NCI-H446 (cell line): Measurements from ENCODE around the gene TERB1.

Experiments used
- DNase-seq, 2 experiments: peaks; one replicate each; lab custom pipeline; 2025; lab: John Stamatoyannopoulos, UW

Gene TERB1, protein sequence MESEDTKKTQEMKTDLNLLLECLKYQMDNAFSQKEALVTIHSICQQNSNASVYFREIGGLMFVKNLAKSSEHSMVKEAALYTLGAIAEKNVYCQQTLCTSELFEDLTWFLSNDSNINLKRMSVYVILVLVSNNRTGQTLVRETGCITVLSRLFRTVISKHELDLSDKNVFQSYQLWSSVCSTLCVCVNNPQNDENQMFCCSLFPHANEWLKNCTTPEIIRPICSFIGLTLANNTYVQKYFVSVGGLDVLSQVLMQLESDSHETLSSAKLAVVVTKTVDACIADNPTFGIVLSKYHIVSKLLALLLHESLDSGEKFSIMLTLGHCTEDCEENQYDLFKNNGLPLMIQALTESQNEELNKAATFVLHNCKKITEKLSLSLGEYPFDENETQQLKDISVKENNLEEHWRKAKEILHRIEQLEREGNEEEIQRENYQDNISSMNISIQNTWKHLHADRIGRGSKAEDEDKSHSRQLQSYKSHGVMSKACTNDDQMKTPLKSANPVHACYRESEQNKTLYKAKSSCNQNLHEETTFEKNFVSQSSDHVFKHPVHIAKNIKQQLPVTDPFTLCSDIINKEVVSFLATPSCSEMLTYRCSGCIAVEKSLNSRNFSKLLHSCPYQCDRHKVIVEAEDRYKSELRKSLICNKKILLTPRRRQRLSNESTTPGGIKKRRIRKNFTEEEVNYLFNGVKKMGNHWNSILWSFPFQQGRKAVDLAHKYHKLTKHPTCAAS

DNA sequence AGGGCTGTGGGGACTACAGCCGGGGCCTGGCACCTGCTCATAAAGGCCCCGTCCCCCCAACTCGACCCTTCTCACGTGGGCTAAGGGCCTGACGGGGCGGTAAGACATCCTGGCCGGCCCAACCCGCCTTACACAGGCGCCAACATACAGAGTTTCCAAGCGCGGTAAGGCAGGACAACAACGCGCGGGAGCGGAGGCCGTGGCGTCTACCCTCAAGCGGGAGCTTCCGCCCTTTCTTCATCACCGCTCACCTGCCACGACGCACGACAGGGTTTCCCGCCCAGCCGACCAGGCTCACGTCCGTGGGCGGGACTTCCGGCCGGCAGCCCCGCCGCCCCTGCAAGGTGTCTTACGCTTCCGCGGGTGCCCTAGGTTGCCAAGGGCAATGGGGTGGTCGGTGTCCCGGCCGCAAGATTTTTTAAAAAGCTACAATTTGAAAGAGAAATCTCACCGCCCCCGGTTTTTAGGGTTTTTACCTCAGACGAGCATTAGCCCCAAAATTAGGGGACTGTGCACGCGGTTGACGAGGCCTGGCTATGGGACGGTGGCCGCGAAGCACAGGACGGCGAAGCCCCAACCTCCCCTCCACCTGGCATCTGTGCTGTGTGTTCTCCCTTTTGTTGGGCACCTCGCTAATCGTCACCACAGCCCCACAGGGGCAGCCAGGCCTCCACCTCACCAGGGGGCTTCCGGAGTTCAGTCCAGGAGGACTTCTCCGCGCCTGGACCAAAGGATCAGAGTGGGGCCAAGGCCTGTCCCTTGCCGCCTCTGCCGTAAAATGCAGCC, at the start of gene TERB1:
TSS of gene TERB1 (minus strand) at position 265 of the 786 bp plus-strand sequence. CDS start 4,786 bp downstream, outside the sequence.
- no peak for DNase-seq

DNA sequence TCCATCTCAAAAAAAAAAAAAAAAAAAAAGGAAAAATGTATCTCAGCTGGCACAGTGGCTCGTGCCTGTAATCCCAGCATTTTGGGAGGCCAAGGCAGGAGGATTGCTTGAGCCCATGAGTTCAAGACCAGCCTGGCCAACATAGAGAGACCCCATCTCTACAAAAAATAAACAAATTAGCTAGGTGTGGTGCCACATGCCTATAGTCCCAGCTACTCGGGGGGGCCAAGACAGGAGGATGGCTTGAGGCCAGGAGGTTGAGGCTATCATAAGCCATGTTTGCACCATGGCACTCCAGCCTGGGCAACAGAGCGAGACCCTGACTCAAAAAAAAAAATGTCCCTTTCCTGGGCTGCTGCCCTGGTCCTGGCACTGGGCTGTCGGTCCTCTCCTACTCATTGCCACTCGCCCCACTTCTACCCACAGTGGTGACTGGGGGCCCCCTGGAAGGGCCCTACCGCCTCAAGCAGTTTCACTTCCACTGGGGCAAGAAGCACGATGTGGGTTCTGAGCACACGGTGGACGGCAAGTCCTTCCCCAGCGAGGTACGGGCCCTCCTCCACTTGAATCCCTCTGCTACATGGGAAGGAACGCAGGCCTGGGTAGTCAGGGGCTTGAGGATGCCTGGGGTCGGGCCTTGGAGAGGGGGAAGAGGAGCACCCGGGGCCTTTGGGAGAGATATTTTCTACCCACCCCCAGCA, 48.9 kb upstream of the TERB1 start:
- DNase-seq = no peak

DNA sequence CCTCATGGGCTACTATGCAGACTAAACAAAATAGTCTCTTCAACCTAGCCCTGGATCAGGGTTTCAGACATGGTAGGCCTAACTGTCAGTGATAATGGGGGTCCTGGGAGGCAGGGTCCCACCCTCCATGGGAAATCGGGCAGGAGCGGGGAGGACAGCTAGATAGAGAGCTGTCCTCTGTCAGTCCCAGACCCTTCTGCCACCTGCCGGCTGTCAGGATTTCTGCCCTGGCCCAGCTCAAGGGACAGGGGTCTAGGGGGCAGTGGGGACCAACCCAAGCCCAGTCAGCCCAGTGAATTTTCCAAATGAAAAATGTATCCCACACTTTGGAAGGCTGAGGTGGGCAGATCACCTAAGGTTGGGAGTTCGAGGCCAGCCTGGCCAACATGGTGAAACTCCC, 48.2 kb upstream of the TERB1 start:
- no peak for DNase-seq

DNA sequence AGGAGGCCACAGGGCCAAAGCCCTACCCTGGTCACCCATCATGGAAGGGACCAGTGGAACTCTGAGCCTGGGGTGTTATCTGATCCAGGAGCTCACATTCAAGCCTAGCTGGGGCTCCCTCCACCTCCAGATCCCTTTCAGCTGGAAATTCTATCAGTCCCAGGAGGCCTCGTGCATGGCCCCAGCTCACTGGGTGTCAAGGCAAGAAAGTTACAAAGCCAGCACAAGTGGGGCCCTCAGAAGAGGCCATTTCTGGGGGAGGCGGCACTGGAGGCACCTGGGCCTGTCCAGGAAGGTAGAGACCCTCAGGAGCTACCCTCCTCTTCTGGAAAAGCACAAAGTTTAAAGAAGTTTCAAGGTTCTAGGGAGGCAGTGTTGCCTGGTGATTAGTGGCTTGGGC, 47.6 kb upstream of the TERB1 start:
- DNase-seq = no peak

DNA sequence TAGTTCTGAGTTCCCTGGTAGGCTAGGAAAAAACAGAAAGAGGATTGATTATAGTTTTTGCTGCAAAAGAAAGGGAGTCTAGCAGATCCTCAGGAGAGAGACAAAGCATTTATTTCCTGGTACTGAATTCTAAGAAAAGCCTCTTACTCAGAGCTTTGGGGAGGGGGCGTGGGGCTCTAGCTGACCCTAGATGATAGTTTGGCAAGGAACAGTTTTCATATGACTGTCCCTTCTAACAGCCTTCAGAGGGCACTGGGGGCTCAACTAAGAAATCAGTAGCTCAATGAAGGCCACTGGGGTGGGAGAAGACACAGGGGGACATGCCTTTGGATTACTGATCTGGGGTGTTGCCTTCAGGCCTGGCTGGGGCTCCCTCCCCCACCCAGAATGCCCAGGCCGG, 46.8 kb upstream of the TERB1 start:
- no peak for DNase-seq

DNA sequence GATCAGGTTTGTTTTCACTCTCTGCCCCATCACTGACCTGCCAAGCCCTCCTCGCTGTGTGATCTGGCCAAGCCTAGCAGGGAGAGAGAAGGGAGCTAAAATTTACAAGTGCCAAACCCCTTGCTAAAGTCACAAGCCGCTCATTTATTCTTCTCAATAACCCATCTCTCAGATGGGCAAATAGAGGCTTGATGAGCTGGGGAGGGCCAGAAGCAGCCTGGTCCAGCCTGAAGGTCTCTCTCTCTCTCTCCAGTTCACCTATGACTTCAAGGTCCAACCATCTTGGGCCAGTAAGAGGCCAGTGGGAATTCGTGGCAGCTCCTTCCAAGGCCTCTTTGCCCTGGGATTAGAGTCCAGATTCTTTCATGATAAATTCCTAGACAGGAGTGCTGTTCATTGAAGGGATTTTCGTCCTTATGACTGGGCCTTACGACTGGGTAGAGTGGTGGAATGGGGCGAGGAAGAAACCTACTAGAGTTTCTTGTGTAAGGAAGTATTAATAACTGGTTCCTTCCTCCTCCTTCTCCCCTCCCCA, 46.2 kb upstream of the TERB1 start:
- no peak for DNase-seq

DNA sequence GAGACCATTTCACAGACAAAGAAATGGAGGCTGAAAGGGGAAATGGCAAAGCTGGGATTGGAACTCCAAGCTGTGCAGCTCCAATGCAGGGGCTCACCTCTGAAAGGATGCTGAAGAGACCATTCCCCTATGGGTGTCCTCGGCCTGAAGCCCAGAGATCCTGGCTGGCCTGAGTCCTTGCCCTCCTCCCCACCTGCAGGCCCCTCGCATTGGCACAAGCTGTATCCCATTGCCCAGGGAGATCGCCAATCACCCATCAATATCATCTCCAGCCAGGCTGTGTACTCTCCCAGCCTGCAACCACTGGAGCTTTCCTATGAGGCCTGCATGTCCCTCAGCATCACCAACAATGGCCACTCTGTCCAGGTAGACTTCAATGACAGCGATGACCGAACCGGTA, 45.4 kb upstream of the TERB1 start:
- DNase-seq = no peak

DNA sequence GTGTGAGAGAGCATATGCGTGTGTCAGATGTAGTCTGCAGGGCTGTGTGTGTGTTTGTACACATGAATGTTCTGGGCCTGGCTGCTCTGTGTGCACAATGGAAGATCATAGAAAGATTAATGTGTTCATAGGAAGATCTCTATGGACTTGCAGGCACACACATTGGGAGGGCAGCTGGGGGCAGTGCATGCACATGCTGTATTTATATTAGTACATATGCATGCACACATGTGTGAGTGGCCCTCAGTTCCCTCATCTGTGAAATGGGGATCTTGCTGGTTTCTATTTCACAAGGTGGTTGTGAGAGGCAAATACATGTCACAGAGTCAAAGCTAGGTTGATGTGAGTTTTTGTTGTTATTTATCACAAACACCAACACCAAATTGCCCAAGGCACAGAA, 44.9 kb upstream of the TERB1 start:
- DNase-seq = no peak

DNA sequence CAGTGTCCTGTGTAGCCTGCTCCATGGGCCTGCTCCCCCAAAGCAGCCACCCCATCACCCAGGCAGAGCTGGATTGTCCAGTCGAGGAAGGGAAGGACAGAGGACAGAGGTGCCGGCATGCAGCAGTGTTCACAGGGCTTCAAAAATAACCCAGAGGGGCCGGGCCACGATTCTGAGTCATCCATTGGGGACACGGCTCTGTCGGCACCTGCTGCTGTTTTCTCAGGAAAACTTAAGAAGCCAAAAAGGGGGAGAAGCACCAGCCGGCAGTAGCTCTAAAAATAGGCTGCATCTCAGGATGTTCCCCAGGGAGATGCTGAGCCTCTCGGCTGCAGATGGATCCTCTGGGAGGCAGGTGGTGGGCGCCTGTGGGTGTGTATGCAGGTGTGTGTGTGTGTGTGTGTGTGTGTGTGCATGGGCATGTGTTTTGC, 44.4 kb upstream of the TERB1 start:
- DNase-seq = peak in 1 of 2 experiments; percentile 26

DNA sequence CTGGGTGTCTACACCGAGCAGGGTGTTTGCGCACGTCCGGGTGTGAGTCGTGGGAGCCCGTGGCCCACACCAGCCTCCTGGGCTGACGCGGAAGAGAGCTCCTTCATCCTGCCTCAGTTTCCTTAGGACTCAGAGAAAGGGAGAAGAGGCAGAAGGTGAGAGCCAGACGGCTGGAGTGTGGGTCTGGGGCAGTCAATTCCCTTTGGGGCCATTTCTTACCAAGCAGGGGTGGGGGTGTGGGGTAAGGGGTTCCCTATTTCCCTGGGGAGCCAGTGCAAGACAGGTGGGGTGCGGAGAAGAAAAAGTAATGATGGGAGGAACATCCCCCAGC, 43.7 kb upstream of the TERB1 start:
- no peak for DNase-seq

DNA sequence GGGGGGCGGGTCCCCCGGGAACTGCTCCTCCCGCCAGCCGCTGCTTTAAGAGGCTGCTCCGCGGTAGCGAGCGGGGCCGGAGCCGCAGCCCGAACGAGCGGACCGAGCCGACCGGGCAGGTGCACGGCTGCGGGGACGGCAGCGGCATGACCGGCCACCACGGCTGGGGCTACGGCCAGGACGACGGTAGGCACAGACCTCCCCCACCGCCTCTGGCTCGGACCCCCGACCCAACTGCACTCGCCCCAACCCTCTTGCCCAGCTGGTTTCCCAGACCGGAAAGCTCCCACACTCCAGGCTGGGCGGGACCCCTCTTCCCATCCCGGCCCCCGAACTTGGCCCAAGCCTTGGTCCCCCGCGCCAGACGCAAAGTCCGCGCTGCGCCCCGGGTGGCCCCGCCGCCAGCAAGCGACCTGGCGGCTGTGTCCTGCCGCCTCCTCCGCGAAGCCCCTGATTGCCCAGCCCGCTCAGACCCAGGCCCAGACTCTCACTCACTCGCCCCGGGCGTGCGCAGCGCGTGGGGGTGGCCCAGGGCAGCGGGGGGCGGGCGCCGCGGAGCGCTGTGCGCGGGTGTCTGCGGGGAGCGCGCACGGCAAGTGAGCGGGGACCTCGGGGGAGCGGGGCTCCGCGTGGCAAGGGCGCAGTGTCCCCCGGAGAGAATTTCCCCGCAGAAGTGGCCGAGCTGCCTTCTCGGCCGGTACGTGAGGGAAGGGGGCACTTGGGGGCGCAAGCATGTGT, 43.1 kb upstream of the TERB1 start, which contains the start of gene CA7:
TSS of gene CA7 (plus strand) at position 73 of the 738 bp plus-strand sequence. CDS start at position 147, 74 bp downstream.
- DNase-seq = no peak

DNA sequence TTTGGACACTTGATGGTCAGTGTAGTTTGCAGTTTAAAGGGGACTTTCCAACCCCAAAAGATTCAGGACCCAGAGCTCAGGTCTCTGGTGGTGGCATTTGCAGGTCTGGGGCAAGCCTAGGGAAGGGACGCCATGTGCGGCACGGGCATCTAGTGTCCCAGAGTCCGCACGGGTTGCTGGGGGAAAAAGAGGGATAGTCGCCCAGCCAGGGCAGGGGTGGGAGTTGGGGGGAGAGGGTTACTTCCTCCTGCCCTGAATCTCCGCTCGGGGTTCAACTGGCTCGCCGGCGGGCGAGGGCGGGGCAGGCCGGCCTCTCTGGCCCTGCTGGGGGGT, 42.6 kb upstream of the TERB1 start:
- DNase-seq = no peak

DNA sequence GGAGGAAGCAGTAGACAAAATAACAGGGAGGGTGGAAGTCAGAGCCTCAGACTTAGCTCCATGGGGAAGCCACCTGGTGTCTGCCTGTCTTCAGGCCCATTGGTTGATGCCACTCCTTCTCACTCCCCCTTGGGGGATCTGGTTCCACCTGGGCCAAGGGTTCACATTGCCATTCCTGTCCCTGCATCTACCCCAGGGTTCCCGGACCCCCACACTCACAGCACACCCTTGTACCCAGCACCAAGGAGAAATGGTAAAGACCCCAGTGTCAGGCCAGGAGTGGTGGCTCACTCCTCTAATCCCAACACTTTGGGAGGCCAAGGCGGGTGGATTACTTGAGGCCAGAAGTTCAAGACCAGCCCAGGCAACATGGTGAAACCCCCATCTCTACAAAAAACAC, 41.8 kb upstream of the TERB1 start:
- DNase-seq = no peak

DNA sequence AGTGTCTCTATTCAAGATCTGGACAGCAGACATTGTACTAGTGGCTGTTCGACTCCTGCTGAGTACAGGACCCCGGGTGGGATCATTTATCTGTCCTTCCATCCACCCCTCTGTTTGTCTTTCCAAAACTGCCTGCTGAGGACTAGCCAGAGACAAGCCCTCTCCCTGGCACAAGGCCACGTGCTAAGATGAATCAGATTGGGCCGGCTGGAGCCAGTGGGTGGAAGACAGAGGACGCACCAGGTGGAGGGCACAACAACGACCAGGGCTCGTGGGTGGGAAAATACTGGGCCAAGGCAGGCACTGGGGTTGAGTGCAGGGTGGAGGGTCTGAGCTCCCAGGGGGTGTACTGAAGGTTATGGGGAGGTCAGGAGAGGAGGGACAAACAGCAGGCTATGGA, 41.4 kb upstream of the TERB1 start:
- DNase-seq = peak in 1 of 2 experiments; percentile 6

DNA sequence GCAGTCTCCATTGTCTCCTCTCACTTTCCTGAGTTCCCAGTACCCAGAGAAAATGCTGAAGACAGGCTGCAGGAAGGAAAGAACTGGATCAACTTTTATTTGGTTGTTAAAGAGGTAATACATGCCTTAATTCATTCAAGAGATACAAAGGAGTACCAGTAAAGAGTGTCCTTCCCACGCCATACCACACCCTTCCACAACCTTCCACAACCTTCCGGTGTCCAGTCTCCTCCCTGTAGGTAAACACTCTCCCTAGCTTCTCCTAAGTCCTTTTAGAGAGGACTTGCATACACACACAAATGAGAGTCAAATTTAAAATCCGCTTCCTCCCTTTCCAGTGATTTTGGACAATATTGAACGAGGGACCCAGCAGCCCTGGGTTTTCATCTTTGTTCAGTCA, 40.0 kb upstream of the TERB1 start:
- no peak for DNase-seq

DNA sequence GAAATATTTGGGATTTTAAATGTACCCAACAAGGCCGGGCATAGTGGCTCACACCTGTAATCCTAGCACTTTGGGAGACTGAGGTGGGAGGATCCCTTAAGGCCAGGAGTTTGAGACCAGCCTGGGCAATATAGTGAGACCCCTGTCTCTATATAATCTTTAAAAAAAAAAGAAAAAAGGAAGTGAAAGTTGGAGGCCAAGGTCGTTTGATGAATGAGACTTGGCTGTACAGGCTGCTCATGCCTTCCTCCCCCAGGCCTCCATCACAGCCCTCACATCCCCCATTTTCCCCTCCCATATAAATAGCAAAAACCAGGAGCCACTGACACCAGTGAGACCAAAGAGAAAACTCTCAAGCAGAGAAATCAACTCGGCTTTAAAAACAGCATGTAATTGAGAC, 39.5 kb upstream of the TERB1 start:
- no peak for DNase-seq

DNA sequence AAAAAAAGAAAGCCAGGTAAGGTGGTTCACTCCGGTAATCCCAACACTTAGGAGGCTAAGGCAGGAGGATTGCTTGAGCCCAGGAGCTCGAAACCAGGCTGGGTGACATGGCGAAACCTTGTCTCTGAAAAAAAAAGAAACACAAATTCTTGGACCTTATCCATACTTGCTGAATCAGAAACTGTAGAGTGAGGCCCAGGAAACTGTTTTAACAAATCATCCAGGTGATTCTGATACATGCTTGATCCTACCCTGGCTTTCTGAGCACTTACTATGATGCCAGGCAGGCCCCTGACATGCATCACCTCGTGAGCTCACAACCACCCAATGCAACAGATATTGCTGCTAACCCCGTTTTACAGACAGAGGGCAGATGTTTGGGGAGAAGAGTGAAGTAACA, 33.4 kb upstream of the TERB1 start:
- DNase-seq = no peak

DNA sequence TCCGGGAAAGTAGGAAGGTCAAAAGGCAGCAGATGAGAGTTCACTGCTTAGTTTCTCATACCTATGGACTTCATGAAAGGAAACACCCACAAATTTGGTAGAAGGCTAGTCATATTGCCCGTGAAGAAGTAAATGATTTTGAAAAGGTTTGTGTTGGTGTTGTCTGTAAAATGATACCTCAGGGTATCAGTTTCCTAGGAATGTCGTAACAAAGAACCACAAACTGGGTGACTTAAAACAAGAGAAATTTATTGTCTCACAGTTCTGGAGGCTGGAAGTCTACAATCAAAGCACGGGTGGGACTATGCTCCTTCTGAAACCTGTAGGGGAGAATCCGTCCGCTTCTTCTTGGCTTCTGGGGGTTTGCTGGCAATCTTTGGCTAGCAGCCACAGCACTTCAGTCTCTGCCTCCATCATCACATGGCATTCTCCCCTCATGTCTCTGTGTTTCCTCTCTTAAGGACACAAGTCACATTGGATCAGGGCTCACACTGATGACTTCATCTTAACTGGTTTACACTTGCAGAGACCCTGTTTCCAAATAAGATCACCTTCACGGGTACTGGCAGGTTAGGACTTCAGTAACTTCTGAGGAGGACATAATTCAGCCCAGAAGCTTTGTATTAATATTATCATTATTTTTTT, 31.4 kb upstream of the TERB1 start:
- no peak for DNase-seq

DNA sequence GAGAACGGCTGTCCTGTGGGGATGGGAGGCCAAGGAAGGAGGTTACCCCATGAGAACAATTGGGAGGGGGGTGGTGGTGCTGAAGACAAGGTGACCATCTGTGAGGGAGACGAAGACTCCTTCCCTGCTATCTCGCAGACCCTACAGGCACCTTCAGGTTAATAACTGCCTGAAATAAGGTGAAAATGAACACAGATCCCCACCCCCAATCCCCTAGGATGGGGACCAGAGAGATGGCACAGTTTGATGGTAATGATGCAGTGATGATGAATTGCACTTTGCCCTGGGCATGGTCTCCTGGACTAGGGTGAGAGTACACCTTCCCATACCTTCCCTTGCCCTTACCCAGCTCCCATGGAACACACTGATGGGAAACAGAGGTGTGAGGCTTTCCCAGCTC, 30.8 kb upstream of the TERB1 start:
- no peak for DNase-seq
